MCF 10A (cell line): ENCODE data around the gene CLCN6. TPM values are rescaled to one million over a fixed set of nuclear protein-coding genes. Genes with fewer than 3 reads are reported as not detected.

Experiments
- BruUV-seq: library from RNA; stranded (reverse); fragments of 400-500 nt; replicated peaks from 2 replicates; lab custom pipeline; 2021; lab: Mats Ljungman, UMichigan
- CTCF ChIA-PET: fragments of 300-600 bp; sonication (Branson Sonifier 250); formaldehyde crosslinking; extraction: SDS; loops from one replicate; lab custom pipeline; 2021; ENCODE audit warnings: antibody characterized with exemption, inconsistent platforms; lab: Yijun Ruan, JAX
- POLR2A ChIA-PET: fragments of 300-600, 350-650 bp; sonication (Branson Sonifier 250); formaldehyde crosslinking; extraction: SDS; loops from one replicate; lab custom pipeline; 2020; ENCODE audit warnings: antibody characterized with exemption, inconsistent platforms; lab: Yijun Ruan, JAX
- DNase-seq: peaks from one replicate; pipeline ENCODE4 v3.0.0-alpha.2; 2018; ENCODE audit not compliant: unreplicated experiment
- H3K27ac Mint-ChIP-seq: one replicate; pipeline ENCODE4 v1.8.0; 2022; ENCODE audit warnings: mild to moderate bottlenecking, low read depth, mixed read lengths; ENCODE audit not compliant: unreplicated experiment
- H3K27me3 Mint-ChIP-seq: one replicate; pipeline ENCODE4 v1.8.0; 2022; ENCODE audit warnings: mixed read lengths; ENCODE audit not compliant: insufficient read depth, unreplicated experiment
- H3K36me3 Mint-ChIP-seq: one replicate; pipeline ENCODE4 v1.8.0; 2022; ENCODE audit warnings: mild to moderate bottlenecking, moderate library complexity, mixed read lengths; ENCODE audit not compliant: insufficient read depth, unreplicated experiment
- H3K4me1 Mint-ChIP-seq: one replicate; pipeline ENCODE4 v1.8.0; 2022; ENCODE audit warnings: mixed read lengths; ENCODE audit not compliant: insufficient read depth, unreplicated experiment
- H3K4me3 Mint-ChIP-seq: one replicate; pipeline ENCODE4 v1.8.0; 2022; ENCODE audit warnings: mild to moderate bottlenecking, moderate library complexity, mixed read lengths; ENCODE audit not compliant: unreplicated experiment
- H3K9me3 Mint-ChIP-seq: one replicate; pipeline ENCODE4 v1.8.0; 2022; ENCODE audit warnings: mixed read lengths; ENCODE audit not compliant: unreplicated experiment
- CTCF ChIP-seq: fragments of 200-600 bp; IDR thresholded peaks from one replicate; pipeline ENCODE4 v1.8.0; 2022; ENCODE audit warnings: antibody characterized with exemption, mild to moderate bottlenecking; ENCODE audit not compliant: unreplicated experiment
- intact Hi-C: fragments of 100-400 bp; cut with micrococcal nuclease; formaldehyde crosslinking; loops from 2 replicates; pipeline ENCODE4 v1.14.1; 2022
- total RNA-seq: library from RNA; stranded (reverse); gene quantifications from 2 replicates; pipeline ENCODE4 v1.2.3, GENCODE V29; 2022

Gene CLCN6
- total RNA-seq, 1 experiment from 2014 or later = 12.3 TPM

- BruUV-seq = no TSS peak
Measured at GRCh38 chr1:11761988-11762406, 44.0 kb upstream of the CLCN6 start, which contains the start of gene C1orf167. C1orf167 (plus strand) TSS chr1:11762193; CDS start chr1:11764401, 2,208 bp downstream.

GRCh38 chr1:11764115-11764514 is 41.9 kb upstream of the CLCN6 start:
- H3K27me3 Mint-ChIP-seq = peaks cover 13% of the 10 kb centered on the region
- H3K36me3 Mint-ChIP-seq = no peaks in the 10 kb centered on the region
- CTCF ChIA-PET = interaction anchor here (0.7 to 1.6 kb wide), 2 partner anchors 21 to 40 kb away, joined by 3 to 4 read pairs; no protein-coding TSS in a partner anchor
- peak overlapping the region; percentile 5 for H3K27ac Mint-ChIP-seq
- intact Hi-C loops = no loop called here
- POLR2A ChIA-PET = no interaction called here
- TF ChIP-seq CTCF = no peak
- H3K9me3 Mint-ChIP-seq = no peaks in the 10 kb centered on the region
- H3K4me1 Mint-ChIP-seq = no peaks in the 10 kb centered on the region
- BruUV-seq = no TSS peak
- DNase-seq = no peak
- H3K4me3 Mint-ChIP-seq = no peak overlapping the region

More at GRCh38 chr1:11761988-11762406, 44.0 kb upstream of the CLCN6 start, which contains the start of gene C1orf167:
- Mint-ChIP-seq H3K27ac (peak within 1 kb of the TSS; percentile 55), H3K4me1 (no peaks in the 10 kb centered on the region), H3K36me3 (no peaks in the 10 kb centered on the region), H3K9me3 (no peaks in the 10 kb centered on the region), H3K27me3 (peaks cover 13% of the 10 kb centered on the region), H3K4me3 (no peak within 1 kb of the TSS)
- intact Hi-C loops = no loop called here
- no peak for TF ChIP-seq CTCF
- CTCF ChIA-PET = no interaction called here
- POLR2A ChIA-PET = no interaction called here
- no peak for DNase-seq

GRCh38 chr1:11764519-11764918 is 41.5 kb upstream of the CLCN6 start:
- peaks cover 13% of the 10 kb centered on the region for H3K27me3 Mint-ChIP-seq
- H3K9me3 Mint-ChIP-seq = no peaks in the 10 kb centered on the region
- intact Hi-C loops = no loop called here
- no peak overlapping the region for H3K27ac Mint-ChIP-seq
- ChIA-PET CTCF (interaction anchor here (0.7 to 1.6 kb wide), 2 partner anchors 21 to 39 kb away, joined by 3 to 4 read pairs; no protein-coding TSS in a partner anchor), POLR2A (no interaction called here)
- no peak for DNase-seq
- H3K36me3 Mint-ChIP-seq = no peaks in the 10 kb centered on the region
- TF ChIP-seq CTCF = no peak
- no TSS peak for BruUV-seq
- no peak overlapping the region for H3K4me3 Mint-ChIP-seq
- no peaks in the 10 kb centered on the region for H3K4me1 Mint-ChIP-seq

GRCh38 chr1:11765661-11766428 is 40.1 kb upstream of the CLCN6 start:
- Mint-ChIP-seq H3K36me3 (no peaks in the 10 kb centered on the region), H3K4me1 (no peaks in the 10 kb centered on the region), H3K27ac (no peak overlapping the region), H3K4me3 (no peak overlapping the region), H3K9me3 (no peaks in the 10 kb centered on the region), H3K27me3 (peaks cover 10% of the 10 kb centered on the region)
- BruUV-seq = no TSS peak
- ChIA-PET CTCF (no interaction called here), POLR2A (no interaction called here)
- intact Hi-C loops = no loop called here
- no peak for TF ChIP-seq CTCF
- no peak for DNase-seq
